ENCODE results near the gene PLIN4. TPM values are rescaled to one million over a fixed set of nuclear protein-coding genes. Genes with fewer than 3 reads are reported as not detected.

PLIN4 gene
- total RNA-seq, 1 experiment from 2014 or later: 2.3 TPM

GRCh38 chr19:4482721-4483364, 35.4 kb downstream of the PLIN4 start (continued):
- TF ChIP-seq CTCF (IDR thresholded peaks at IDR 0.05 in 2 of 3, conservative IDR thresholded peaks at IDR 0.05 in 1 of 3; ENCODE audit: borderline replicate concordance in 1 of 3, insufficient read depth in 1 of 3, low read depth in 2 of 3, low read length in 2 of 3) (no peak), CBX3 (IDR thresholded peaks at IDR 0.05; ENCODE audit: low read depth) (no peak), SIN3A (IDR thresholded peaks at IDR 0.05; ENCODE audit: low read depth) (no peak), EGR1 (IDR thresholded peaks at IDR 0.05; ENCODE audit: low read depth) (no peak), RAD21 (IDR thresholded peaks at IDR 0.05; ENCODE audit: low read depth) (no peak), JUND (IDR thresholded peaks at IDR 0.05) (no peak)

GRCh38 chr19:4477034-4477801, 41.1 kb downstream of the PLIN4 start:
- Histone ChIP-seq H3K36me3 (ENCODE audit: control insufficient read depth in 1 of 2, insufficient read depth in 2 of 2, low read length in 2 of 2) (peaks cover 11 to 18% of the 10 kb centered on the region in 2 experiments), H3K27ac (ENCODE audit: low read depth, low read length) (no peak overlapping the region), H3K9ac (ENCODE audit: low read length) (no peak overlapping the region), H2AFZ (ENCODE audit: low read depth, low read length, poor library complexity, severe bottlenecking) (no peak overlapping the region), H3K9me3 (ENCODE audit: control insufficient read depth in 1 of 2, insufficient read depth in 1 of 2, low read depth in 1 of 2, low read length in 2 of 2) (no peaks in the 10 kb centered on the region), H3K79me2 (ENCODE audit: insufficient read depth, low read length) (peaks cover 27% of the 10 kb centered on the region), H3K4me1 (ENCODE audit: control insufficient read depth in 1 of 2, insufficient read depth in 2 of 2, low read length in 2 of 2) (peaks cover 8 to 16% of the 10 kb centered on the region in 2 experiments), H3K9me2 (ENCODE audit: insufficient read depth) (no peaks in the 10 kb centered on the region), H3K4me2 (ENCODE audit: low read length) (no peak overlapping the region), H4K20me1 (ENCODE audit: insufficient read depth) (no peaks in the 10 kb centered on the region), H3K4me3 (replicated peaks in 1 of 2; ENCODE audit: low read depth in 1 of 2, low read length in 2 of 2) (no peak overlapping the region), H3K27me3 (ENCODE audit: insufficient read depth, low read length) (no peaks in the 10 kb centered on the region)
- POLR2A ChIA-PET: no interaction called here
- RAD21 ChIA-PET (ENCODE audit: low non-redundant PET in 1 of 2, low total read pairs in 2 of 2, uncharacterized antibody in 2 of 2, unreplicated experiment in 2 of 2): no interaction called here
- TF ChIP-seq FOSL1 (IDR thresholded peaks at IDR 0.05; ENCODE audit: low read depth): no peak
- TF ChIP-seq POLR2A (IDR thresholded peaks at IDR 0.05; ENCODE audit: borderline replicate concordance, extremely low read depth, insufficient read depth, insufficient read length): no peak
- TF ChIP-seq SP1 (IDR thresholded peaks at IDR 0.05; ENCODE audit: low read depth): no peak
- no peak for TF ChIP-seq ZFX (IDR thresholded peaks at IDR 0.05)
- TF ChIP-seq REST (IDR thresholded peaks at IDR 0.05; ENCODE audit: low read depth): no peak
- no peak for TF ChIP-seq POLR2AphosphoS5 (IDR thresholded peaks at IDR 0.05; ENCODE audit: low read depth, low read length)
- no peak for TF ChIP-seq ELF1 (IDR thresholded peaks at IDR 0.05; ENCODE audit: borderline replicate concordance, low read depth)
- TF ChIP-seq YY1 (IDR thresholded peaks at IDR 0.05; ENCODE audit: extremely low read depth, insufficient replicate concordance, low read depth, low read length): no peak
- TF ChIP-seq EGR1 (IDR thresholded peaks at IDR 0.05; ENCODE audit: low read depth): no peak
- no peak for TF ChIP-seq SRF (IDR thresholded peaks at IDR 0.05; ENCODE audit: low read depth)
- TF ChIP-seq CEBPB (IDR thresholded peaks at IDR 0.05; ENCODE audit: low read depth): no peak
- TF ChIP-seq CBX3 (IDR thresholded peaks at IDR 0.05; ENCODE audit: low read depth): no peak
- TF ChIP-seq ZBTB33 (IDR thresholded peaks at IDR 0.05; ENCODE audit: extremely low read depth, insufficient replicate concordance, low read length): no peak
- no peak for ATAC-seq
- CTCF ChIA-PET: no interaction called here
- intact Hi-C loops (cut with micrococcal nuclease): no loop called here
- DNase-seq (ENCODE audit: low read depth, low spot score): no peak
- BruUV-seq (replicated peaks): TSS peak; percentile 26
